GM21360 (cell line): ENCODE measurements around the gene ADH1C.

ENCODE experiments used
- ATAC-seq: cut with Tn5 transposase; IDR thresholded peaks from one replicate; pipeline ENCODE4 v1.9.1; 2021; ENCODE audit warnings: mild to moderate bottlenecking, moderate library complexity; ENCODE audit not compliant: unreplicated experiment

ADH1C gene

GRCh38 chr4:99305638-99306400, 46.7 kb downstream of the ADH1C start:
- ATAC-seq, result no peak

- ATAC-seq, result no peak
Measured at GRCh38 chr4:99301376-99302164, 51.0 kb downstream of the ADH1C start.

GRCh38 chr4:99300934-99301333, 51.6 kb downstream of the ADH1C start:
- ATAC-seq, result no peak

GRCh38 chr4:99293357-99293756, 59.2 kb downstream of the ADH1C start:
- ATAC-seq, result no peak

GRCh38 chr4:99290848-99291786, 61.4 kb downstream of the ADH1C start, which contains the start of gene ADH1A:
ADH1A (minus strand) TSS chr4:99290985; CDS start chr4:99290914, 71 bp downstream.
- ATAC-seq, result no peak
